K562 (cell line): ENCODE measurements around the gene YIPF1. TPM values are rescaled to one million over a fixed set of nuclear protein-coding genes. Genes with fewer than 3 reads are reported as not detected.

ENCODE experiments used
- CREM ChIP-seq: IDR thresholded peaks from 2 replicates; pipeline ENCODE4 v1.6.1; 2014; ENCODE audit warnings: antibody characterized with exemption, low read depth
- ILF3 ChIP-seq: fragments of 450-650 bp; IDR thresholded peaks from 2 replicates; pipeline ENCODE4 v1.6.1; 2018; ENCODE audit warnings: antibody characterized with exemption, mild to moderate bottlenecking, moderate library complexity, borderline replicate concordance
- JUND ChIP-seq, 2 experiments: IDR thresholded peaks; 2 replicates in 1 of 2; 3 replicates in 1 of 2; pipeline ENCODE4 v1.6.1; 2011; ENCODE audit warnings: borderline replicate concordance in 2 of 2, low read depth in 2 of 2, low read length in 2 of 2, improper control_type of control experiment in 1 of 2, missing biosample characterization in 1 of 2, missing genetic modification characterization in 1 of 2, missing genetic modification reagents in 1 of 2
- MECOM ChIP-seq: fragments of 250-450 bp; sonication (Bioruptor Pico); IDR thresholded peaks from 2 replicates; pipeline ENCODE4 v1.8.0; 2022; ENCODE audit warnings: inconsistent platforms
- MNT ChIP-seq, 2 experiments: fragments of 450-650 bp; conservative IDR thresholded peaks; 2 replicates each; pipeline ENCODE4 v1.6.1; 2017; ENCODE audit warnings: mild to moderate bottlenecking in 2 of 2, moderate library complexity in 2 of 2
- MYBL2 ChIP-seq, 2 experiments: fragments of 450-650 bp in 1 of 2; sonication (generic) in 1 of 2; formaldehyde crosslinking in 1 of 2; IDR thresholded peaks; 2 replicates each; pipeline versions ENCODE4 v1.6.1 to v1.8.1; 2017 to 2022; ENCODE audit warnings: borderline replicate concordance in 1 of 2, inconsistent platforms in 1 of 2, low read depth in 1 of 2, mild to moderate bottlenecking in 1 of 2, missing genetic modification reagents in 1 of 2, moderate library complexity in 1 of 2
- NEUROD1 ChIP-seq: fragments of 150-350 bp; IDR thresholded peaks from 2 replicates; pipeline ENCODE4 v1.6.1; 2014; ENCODE audit warnings: borderline replicate concordance, low read length, low read depth; ENCODE audit not compliant: partially characterized antibody
- NKRF ChIP-seq: fragments of 450-650 bp; IDR thresholded peaks from 2 replicates; pipeline ENCODE4 v1.6.1; 2016; ENCODE audit warnings: borderline replicate concordance
- SRSF7 ChIP-seq: fragments of 200-400 bp; formaldehyde crosslinking; optimal IDR thresholded peaks from 2 replicates; pipeline ENCODE3; 2017; ENCODE audit warnings: mild to moderate bottlenecking, low read depth, low read length
- ZNF197 ChIP-seq: fragments of 200-800 bp; sonication (Bioruptor generic); IDR thresholded peaks from 2 replicates; pipeline ENCODE4 v1.6.1; 2016; ENCODE audit warnings: low read depth, missing genetic modification characterization, missing compliant biosample characterization
- ZNF311 ChIP-seq: fragments of 250-450 bp; sonication (Bioruptor Pico); IDR thresholded peaks from 2 replicates; pipeline ENCODE4 v1.4.0; 2020; ENCODE audit warnings: mild to moderate bottlenecking, moderate library complexity
- ZNF318 ChIP-seq, 2 experiments: fragments of 450-650 bp; IDR thresholded peaks; 2 replicates each; pipeline ENCODE4 v1.6.1; 2016; ENCODE audit warnings: mild to moderate bottlenecking in 2 of 2, borderline replicate concordance in 1 of 2, low read depth in 1 of 2, moderate library complexity in 1 of 2
- ZNF324 ChIP-seq: fragments of 250-450 bp; sonication (Bioruptor Pico); IDR thresholded peaks from 2 replicates; pipeline ENCODE4 v1.4.0; 2020; ENCODE audit warnings: mild to moderate bottlenecking
- polyA plus RNA-seq, 8 experiments: library from polyadenylated mRNA; depleted of rRNA in 4 of 8; stranded (reverse) in 5 of 8; unstranded in 3 of 8; fragments of >200 nt; fragmentation: Nextera tagmentation in 2 of 8; fragmentation: Illumina TruSeq in 1 of 8; extraction: Ambion mirVana in 2 of 8; extraction: Trizol in 1 of 8; gene quantifications; 2 replicates each; pipeline versions ENCODE4 v1.2.1 to v1.2.3, GENCODE V29; 2011 to 2014; ENCODE audit warnings: inconsistent platforms in 1 of 8, missing spikeins in 1 of 8
- total RNA-seq, 7 experiments: library from RNA; depleted of rRNA in 6 of 7; stranded (reverse); fragments of >200 nt in 6 of 7; fragmentation: Illumina TruSeq in 2 of 7; extraction: Trizol in 2 of 7; gene quantifications; 2 replicates each; pipeline versions ENCODE4 v1.2.1 to v1.2.3, GENCODE V29; 2011 to 2021; ENCODE audit warnings: low replicate concordance in 1 of 7

YIPF1 gene
- total and polyA plus RNA-seq, 9 of the 15 experiments (the other 6 are each of a cell fraction or from before 2014, with no cell fraction given) = 11.5 to 37.5 (median 19.2) TPM

- TF ChIP-seq ZNF324 (peak; percentile 31; the same call in 1 of the 2 replicates), ZNF197 (CRISPR knock-in tag) (peak; percentile 97), JUND (IDR thresholded peaks at IDR 0.05; ENCODE audit: borderline replicate concordance, low read depth, low read length) (peak; percentile 79; the same call in 1 of the 2 replicates), JUND (tag; IDR thresholded peaks at IDR 0.05; ENCODE audit: borderline replicate concordance, low read depth, low read length) (peak; percentile 55; the same call in 1 of the 3 replicates), SRSF7 (no peak), ZNF318 (IDR thresholded peaks at IDR 0.05; ENCODE audit: borderline replicate concordance in 1 of 2, low read depth in 1 of 2) (no peak), NKRF (peak; percentile 95), MNT (conservative IDR thresholded peaks at IDR 0.05) (peak; percentile 91 to 95), CREM (peak; percentile 96), ILF3 (peak; percentile 27; the same call in 1 of the 2 replicates), NEUROD1 (peak; percentile 88), MYBL2 (IDR thresholded peaks at IDR 0.05; ENCODE audit: low read depth) (peak; percentile 78; the same call in 1 of the 2 replicates), MYBL2 (CRISPR knock-in tag; IDR thresholded peaks at IDR 0.05; ENCODE audit: borderline replicate concordance) (no peak), MECOM (CRISPR knock-in tag) (no peak), ZNF311 (peak; percentile 80)
Measured at GRCh38 chr1:53837924-53838653, 51.5 kb downstream of the YIPF1 start, which contains the start of gene NDC1 (continued).
